K562 (cell line): ENCODE data around the gene CMTR1. TPM values are rescaled to one million over a fixed set of nuclear protein-coding genes. Genes with fewer than 3 reads are reported as not detected.

Experiments
- BRD4 ChIP-seq: fragments of 200-600 bp; sonication (generic); IDR thresholded peaks from 2 replicates; pipeline ENCODE4 v1.6.1; 2017; ENCODE audit warnings: inconsistent platforms
- CSDE1 ChIP-seq, 2 experiments: fragments of 450-650 bp; IDR thresholded peaks; 2 replicates each; pipeline ENCODE4 v1.6.1; 2016; ENCODE audit warnings: mild to moderate bottlenecking in 1 of 2
- GABPB2 ChIP-seq: fragments of 250-450 bp; sonication (Bioruptor Pico); conservative IDR thresholded peaks from 2 replicates; pipeline ENCODE4 v1.5.1; 2021; ENCODE audit warnings: mild to moderate bottlenecking
- NR4A1 ChIP-seq, 2 experiments: fragments of 250-450 bp in 1 of 2; fragments of 450-650 bp in 1 of 2; sonication (Bioruptor Pico) in 1 of 2; IDR thresholded peaks; 2 replicates each; pipeline versions ENCODE4 v1.4.0 to v1.6.1; 2016 to 2020; ENCODE audit warnings: mild to moderate bottlenecking in 2 of 2, missing compliant biosample characterization in 1 of 2, missing genetic modification characterization in 1 of 2, moderate library complexity in 1 of 2
- PURB ChIP-seq: sonication (generic); formaldehyde crosslinking; IDR thresholded peaks from 2 replicates; pipeline ENCODE4 v1.9.0; 2021; ENCODE audit warnings: low read depth, mild to moderate bottlenecking, missing genetic modification reagents
- RBM22 ChIP-seq: fragments of 200-400 bp; formaldehyde crosslinking; IDR thresholded peaks from 2 replicates; pipeline ENCODE4 v1.6.1; 2018; ENCODE audit warnings: low read length, low read depth; ENCODE audit not compliant: poor library complexity, severe bottlenecking
- RCOR1 ChIP-seq, 2 experiments: IDR thresholded peaks; 2 replicates each; pipeline ENCODE4 v1.6.1; 2012; ENCODE audit warnings: low read depth in 2 of 2, low read length in 2 of 2, borderline replicate concordance in 1 of 2, improper control_type of control experiment in 1 of 2
- SMC3 ChIP-seq: conservative IDR thresholded peaks from 2 replicates; pipeline ENCODE4 v1.6.1; 2011; ENCODE audit warnings: low read depth, low read length, improper control_type of control experiment; ENCODE audit not compliant: insufficient read depth
- ZNF239 ChIP-seq: fragments of 250-450 bp; sonication (Bioruptor Pico); IDR thresholded peaks from 2 replicates; pipeline ENCODE4 v1.4.0; 2020; ENCODE audit warnings: mild to moderate bottlenecking
- polyA plus RNA-seq, 8 experiments: library from polyadenylated mRNA; depleted of rRNA in 4 of 8; stranded (reverse) in 5 of 8; unstranded in 3 of 8; fragments of >200 nt; fragmentation: Nextera tagmentation in 2 of 8; fragmentation: Illumina TruSeq in 1 of 8; extraction: Ambion mirVana in 2 of 8; extraction: Trizol in 1 of 8; gene quantifications; 2 replicates each; pipeline versions ENCODE4 v1.2.1 to v1.2.3, GENCODE V29; 2011 to 2014; ENCODE audit warnings: inconsistent platforms in 1 of 8, missing spikeins in 1 of 8
- total RNA-seq, 7 experiments: library from RNA; depleted of rRNA in 6 of 7; stranded (reverse); fragments of >200 nt in 6 of 7; fragmentation: Illumina TruSeq in 2 of 7; extraction: Trizol in 2 of 7; gene quantifications; 2 replicates each; pipeline versions ENCODE4 v1.2.1 to v1.2.3, GENCODE V29; 2011 to 2021; ENCODE audit warnings: low replicate concordance in 1 of 7
- TF ChIP-seq, protein P1 (sequence below): fragments of 150-350 bp; IDR thresholded peaks from 2 replicates; pipeline ENCODE4 v1.6.1; 2014; ENCODE audit warnings: low read depth, mild to moderate bottlenecking, low read length, borderline replicate concordance
- TF ChIP-seq, protein P2 (sequence below): fragments of 450-650 bp; formaldehyde crosslinking; IDR thresholded peaks from 2 replicates; pipeline ENCODE4 v1.4.0; 2022; ENCODE audit warnings: missing genetic modification characterization
- TF ChIP-seq, protein P3 (sequence below): sonication (generic); formaldehyde crosslinking; IDR thresholded peaks from 2 replicates; pipeline ENCODE4 v1.8.1; 2023; ENCODE audit warnings: mild to moderate bottlenecking, missing genetic modification reagents
- TF ChIP-seq, protein P4 (sequence below), 2 experiments: fragments of 200-800 bp in 1 of 2; sonication (Bioruptor generic) in 1 of 2; sonication (generic) in 1 of 2; formaldehyde crosslinking in 1 of 2; IDR thresholded peaks in 1 of 2; conservative IDR thresholded peaks in 1 of 2; 2 replicates each; pipeline versions ENCODE4 v1.5.0 to v1.6.1; 2016 to 2020; ENCODE audit warnings: missing compliant biosample characterization in 1 of 2, missing genetic modification characterization in 1 of 2, missing genetic modification reagents in 1 of 2

The CMTR1 gene
- total and polyA plus RNA-seq, 9 of the 15 experiments (the other 6 are each of a cell fraction or from before 2014, with no cell fraction given), result 2.9 to 63.5 (median 49.5) TPM

DNA sequence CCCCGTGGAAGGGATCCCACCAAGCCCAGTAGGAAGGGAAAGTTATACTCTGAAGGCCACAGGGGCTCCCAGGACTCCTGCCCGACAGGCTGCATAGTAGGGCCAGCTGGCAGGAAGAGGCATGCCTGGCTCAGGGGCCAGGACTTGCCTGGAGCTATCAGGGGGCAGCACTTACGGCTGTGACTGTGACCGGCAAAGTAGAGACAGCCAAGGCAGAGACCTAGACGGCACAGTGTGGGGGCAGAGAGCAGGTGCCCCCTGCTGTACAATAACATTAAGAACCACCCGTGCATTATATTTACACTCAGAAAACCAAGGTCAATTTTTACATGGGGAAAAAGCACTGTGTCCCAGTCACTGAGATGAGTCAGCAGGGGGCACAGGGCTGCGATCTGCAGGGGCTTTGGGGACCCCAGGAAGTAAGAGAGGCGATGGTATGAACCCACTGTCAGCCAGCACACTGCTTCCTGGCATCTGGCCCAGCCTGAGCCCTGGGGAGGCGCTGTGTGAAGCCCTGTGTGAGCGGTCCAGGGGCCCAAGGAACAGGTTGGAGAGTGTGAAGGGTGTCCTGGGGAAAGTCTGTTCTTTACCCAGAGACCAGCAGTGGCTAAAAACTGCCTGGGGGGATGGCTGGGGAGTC, 56.8 kb downstream of the CMTR1 start (continued):
- TF ChIP-seq, protein P1, sequence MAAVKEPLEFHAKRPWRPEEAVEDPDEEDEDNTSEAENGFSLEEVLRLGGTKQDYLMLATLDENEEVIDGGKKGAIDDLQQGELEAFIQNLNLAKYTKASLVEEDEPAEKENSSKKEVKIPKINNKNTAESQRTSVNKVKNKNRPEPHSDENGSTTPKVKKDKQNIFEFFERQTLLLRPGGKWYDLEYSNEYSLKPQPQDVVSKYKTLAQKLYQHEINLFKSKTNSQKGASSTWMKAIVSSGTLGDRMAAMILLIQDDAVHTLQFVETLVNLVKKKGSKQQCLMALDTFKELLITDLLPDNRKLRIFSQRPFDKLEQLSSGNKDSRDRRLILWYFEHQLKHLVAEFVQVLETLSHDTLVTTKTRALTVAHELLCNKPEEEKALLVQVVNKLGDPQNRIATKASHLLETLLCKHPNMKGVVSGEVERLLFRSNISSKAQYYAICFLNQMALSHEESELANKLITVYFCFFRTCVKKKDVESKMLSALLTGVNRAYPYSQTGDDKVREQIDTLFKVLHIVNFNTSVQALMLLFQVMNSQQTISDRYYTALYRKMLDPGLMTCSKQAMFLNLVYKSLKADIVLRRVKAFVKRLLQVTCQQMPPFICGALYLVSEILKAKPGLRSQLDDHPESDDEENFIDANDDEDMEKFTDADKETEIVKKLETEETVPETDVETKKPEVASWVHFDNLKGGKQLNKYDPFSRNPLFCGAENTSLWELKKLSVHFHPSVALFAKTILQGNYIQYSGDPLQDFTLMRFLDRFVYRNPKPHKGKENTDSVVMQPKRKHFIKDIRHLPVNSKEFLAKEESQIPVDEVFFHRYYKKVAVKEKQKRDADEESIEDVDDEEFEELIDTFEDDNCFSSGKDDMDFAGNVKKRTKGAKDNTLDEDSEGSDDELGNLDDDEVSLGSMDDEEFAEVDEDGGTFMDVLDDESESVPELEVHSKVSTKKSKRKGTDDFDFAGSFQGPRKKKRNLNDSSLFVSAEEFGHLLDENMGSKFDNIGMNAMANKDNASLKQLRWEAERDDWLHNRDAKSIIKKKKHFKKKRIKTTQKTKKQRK, result no peak
- TF ChIP-seq GABPB2 (CRISPR knock-in tag) (no peak), PURB (CRISPR knock-in tag) (no peak), RCOR1 (IDR thresholded peaks at IDR 0.05; ENCODE audit: borderline replicate concordance in 1 of 2, low read depth in 2 of 2, low read length in 2 of 2) (no peak), RBM22 (no peak), CSDE1 (IDR thresholded peaks at IDR 0.05) (no peak), SMC3 (0 out of 2 replicates have a peak, but pooled peaks have one; percentile 13), BRD4 (no peak), NR4A1 (CRISPR knock-in tag; IDR thresholded peaks at IDR 0.05) (no peak), NR4A1 (tag; IDR thresholded peaks at IDR 0.05) (no peak), ZNF239 (CRISPR knock-in tag) (no peak)
- TF ChIP-seq, protein P2, sequence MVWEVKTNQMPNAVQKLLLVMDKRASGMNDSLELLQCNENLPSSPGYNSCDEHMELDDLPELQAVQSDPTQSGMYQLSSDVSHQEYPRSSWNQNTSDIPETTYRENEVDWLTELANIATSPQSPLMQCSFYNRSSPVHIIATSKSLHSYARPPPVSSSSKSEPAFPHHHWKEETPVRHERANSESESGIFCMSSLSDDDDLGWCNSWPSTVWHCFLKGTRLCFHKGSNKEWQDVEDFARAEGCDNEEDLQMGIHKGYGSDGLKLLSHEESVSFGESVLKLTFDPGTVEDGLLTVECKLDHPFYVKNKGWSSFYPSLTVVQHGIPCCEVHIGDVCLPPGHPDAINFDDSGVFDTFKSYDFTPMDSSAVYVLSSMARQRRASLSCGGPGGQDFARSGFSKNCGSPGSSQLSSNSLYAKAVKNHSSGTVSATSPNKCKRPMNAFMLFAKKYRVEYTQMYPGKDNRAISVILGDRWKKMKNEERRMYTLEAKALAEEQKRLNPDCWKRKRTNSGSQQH (CRISPR knock-in tag), result no peak
- TF ChIP-seq, protein P3, sequence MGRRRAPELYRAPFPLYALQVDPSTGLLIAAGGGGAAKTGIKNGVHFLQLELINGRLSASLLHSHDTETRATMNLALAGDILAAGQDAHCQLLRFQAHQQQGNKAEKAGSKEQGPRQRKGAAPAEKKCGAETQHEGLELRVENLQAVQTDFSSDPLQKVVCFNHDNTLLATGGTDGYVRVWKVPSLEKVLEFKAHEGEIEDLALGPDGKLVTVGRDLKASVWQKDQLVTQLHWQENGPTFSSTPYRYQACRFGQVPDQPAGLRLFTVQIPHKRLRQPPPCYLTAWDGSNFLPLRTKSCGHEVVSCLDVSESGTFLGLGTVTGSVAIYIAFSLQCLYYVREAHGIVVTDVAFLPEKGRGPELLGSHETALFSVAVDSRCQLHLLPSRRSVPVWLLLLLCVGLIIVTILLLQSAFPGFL (CRISPR knock-in tag), result no peak
- TF ChIP-seq, protein P4, sequence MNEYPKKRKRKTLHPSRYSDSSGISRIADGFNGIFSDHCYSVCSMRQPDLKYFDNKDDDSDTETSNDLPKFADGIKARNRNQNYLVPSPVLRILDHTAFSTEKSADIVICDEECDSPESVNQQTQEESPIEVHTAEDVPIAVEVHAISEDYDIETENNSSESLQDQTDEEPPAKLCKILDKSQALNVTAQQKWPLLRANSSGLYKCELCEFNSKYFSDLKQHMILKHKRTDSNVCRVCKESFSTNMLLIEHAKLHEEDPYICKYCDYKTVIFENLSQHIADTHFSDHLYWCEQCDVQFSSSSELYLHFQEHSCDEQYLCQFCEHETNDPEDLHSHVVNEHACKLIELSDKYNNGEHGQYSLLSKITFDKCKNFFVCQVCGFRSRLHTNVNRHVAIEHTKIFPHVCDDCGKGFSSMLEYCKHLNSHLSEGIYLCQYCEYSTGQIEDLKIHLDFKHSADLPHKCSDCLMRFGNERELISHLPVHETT (CRISPR knock-in tag; conservative IDR thresholded peaks at IDR 0.05 in 1 of 2, IDR thresholded peaks at IDR 0.05 in 1 of 2), result no peak
